Bronchial epithelial cell (primary cell): Measurements from ENCODE around the gene RP9. TPM values are rescaled to one million over a fixed set of nuclear protein-coding genes. Genes with fewer than 3 reads are reported as not detected.
A peak's percentile ranks its signal among the peaks of the same experiment; 100 is the strongest.

Experiments used
- DNase-seq: peaks from one replicate; pipeline ENCODE4 v3.0.0-alpha.2; 2010; ENCODE audit warnings: low read depth
- FAIRE-seq: peaks from 2 replicates; lab custom pipeline; 2011; peaks lifted over from hg19 to GRCh38; lab: Jason Lieb, UNC
- H3K27me3 ChIP-seq: 2 replicates; pipeline ENCODE4 v1.5.1; 2011; ENCODE audit warnings: low read length; ENCODE audit not compliant: control insufficient read depth, insufficient read depth
- H3K36me3 ChIP-seq: 2 replicates; pipeline ENCODE4 v1.5.1; 2011; ENCODE audit warnings: low read length; ENCODE audit not compliant: control insufficient read depth, insufficient read depth
- H3K4me3 ChIP-seq: 2 replicates; pipeline ENCODE4 v1.5.1; 2011; ENCODE audit warnings: mild to moderate bottlenecking, low read depth, low read length, control low read depth
- total RNA-seq: library from RNA; depleted of rRNA; stranded (reverse); fragments of >200 nt; gene quantifications from 2 replicates; pipeline ENCODE4 v1.2.1, GENCODE V29; 2014
- TF ChIP-seq, protein P1 (sequence below): IDR thresholded peaks from 2 replicates; pipeline ENCODE4 v1.5.1; 2011; ENCODE audit warnings: mild to moderate bottlenecking, moderate library complexity, low read length, control low read depth, inconsistent platforms; ENCODE audit not compliant: insufficient read depth, severe bottlenecking

Gene RP9
- total RNA-seq, 1 donor from 2014 or later: 12.1 TPM

DNA sequence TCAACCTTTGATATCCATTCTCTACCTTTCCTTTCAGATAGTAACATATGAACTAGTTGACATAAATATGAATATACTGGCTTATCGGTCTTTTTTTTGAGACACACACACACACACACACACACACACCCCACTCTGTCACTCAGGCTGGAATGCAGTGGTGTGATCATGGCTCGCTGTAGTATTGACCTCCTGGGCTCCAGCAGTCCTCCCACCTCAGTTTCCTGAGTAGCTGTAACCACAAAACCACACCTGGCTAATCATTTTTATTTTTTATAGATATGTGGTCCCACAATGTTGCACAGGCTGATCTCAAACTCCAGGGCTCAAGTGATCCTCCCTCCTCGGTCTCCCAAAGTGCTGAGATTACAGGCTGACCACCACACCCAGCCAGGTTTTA is 32.5 kb downstream of the RP9 start:
- FAIRE-seq (no peak), DNase-seq (no peak)
- H3K4me3 ChIP-seq: no peak overlapping the region
- no peaks in the 10 kb centered on the region for H3K36me3 ChIP-seq
- H3K27me3 ChIP-seq: no peaks in the 10 kb centered on the region
- TF ChIP-seq, protein P1, sequence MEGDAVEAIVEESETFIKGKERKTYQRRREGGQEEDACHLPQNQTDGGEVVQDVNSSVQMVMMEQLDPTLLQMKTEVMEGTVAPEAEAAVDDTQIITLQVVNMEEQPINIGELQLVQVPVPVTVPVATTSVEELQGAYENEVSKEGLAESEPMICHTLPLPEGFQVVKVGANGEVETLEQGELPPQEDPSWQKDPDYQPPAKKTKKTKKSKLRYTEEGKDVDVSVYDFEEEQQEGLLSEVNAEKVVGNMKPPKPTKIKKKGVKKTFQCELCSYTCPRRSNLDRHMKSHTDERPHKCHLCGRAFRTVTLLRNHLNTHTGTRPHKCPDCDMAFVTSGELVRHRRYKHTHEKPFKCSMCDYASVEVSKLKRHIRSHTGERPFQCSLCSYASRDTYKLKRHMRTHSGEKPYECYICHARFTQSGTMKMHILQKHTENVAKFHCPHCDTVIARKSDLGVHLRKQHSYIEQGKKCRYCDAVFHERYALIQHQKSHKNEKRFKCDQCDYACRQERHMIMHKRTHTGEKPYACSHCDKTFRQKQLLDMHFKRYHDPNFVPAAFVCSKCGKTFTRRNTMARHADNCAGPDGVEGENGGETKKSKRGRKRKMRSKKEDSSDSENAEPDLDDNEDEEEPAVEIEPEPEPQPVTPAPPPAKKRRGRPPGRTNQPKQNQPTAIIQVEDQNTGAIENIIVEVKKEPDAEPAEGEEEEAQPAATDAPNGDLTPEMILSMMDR: no peak

DNA sequence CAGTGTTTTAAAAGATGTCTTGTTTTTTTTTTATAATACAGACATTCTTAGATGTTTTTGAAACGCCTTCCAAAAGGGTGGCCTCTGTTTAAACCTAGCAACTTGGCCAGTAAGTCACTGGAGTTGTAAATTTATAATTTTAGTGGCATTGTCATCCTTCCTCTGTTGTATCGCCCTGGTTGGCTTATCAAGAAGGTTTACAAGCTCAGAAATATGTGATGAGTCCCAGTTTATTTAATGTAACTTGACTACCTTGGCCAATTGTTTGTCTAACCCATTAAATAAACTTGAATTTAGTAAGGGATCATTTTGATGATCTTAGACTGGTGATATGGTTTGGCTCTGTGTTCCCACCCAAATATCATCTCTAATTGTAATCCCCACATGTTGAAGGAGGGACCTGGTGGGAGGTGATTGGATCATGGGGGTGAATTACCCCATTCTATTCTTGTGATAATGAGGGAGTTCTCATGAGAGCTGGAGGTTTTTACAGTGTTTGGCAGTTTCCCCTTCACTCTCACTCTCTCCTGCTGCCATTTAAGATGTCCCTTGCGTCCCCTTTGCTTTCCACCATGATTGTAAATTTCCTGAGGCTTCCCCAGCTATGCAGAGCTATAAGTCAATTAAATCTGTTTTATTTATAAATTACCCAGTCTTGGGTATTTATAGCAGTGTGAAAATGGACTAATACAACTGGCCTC is 33.2 kb downstream of the RP9 start:
- Histone ChIP-seq H3K36me3 (no peaks in the 10 kb centered on the region), H3K27me3 (no peaks in the 10 kb centered on the region), H3K4me3 (no peak overlapping the region)
- FAIRE-seq: no peak
- no peak for DNase-seq
- TF ChIP-seq, protein P1: no peak

DNA sequence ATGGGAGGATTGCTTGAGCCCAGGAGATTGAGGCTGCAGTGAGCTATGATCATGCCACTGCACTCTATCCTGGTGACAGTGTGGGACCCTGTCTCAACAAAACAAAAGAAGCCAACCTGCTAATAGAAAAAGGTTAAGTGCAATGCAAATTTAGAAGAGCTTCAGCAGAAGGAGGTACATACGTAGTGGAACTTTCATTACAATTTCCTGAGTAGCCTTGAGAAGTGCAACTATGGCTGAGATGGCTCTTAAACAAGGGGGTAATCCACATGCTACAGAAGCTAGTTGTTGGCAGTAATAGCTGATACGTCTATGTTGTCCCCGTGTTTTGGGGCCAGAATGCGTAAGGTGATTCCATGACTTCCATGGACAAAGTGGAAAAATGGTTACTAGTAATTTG is 36.0 kb downstream of the RP9 start:
- no peaks in the 10 kb centered on the region for H3K36me3 ChIP-seq
- TF ChIP-seq, protein P1: no peak
- no peak overlapping the region for H3K4me3 ChIP-seq
- FAIRE-seq: no peak
- H3K27me3 ChIP-seq: no peaks in the 10 kb centered on the region
- no peak for DNase-seq

DNA sequence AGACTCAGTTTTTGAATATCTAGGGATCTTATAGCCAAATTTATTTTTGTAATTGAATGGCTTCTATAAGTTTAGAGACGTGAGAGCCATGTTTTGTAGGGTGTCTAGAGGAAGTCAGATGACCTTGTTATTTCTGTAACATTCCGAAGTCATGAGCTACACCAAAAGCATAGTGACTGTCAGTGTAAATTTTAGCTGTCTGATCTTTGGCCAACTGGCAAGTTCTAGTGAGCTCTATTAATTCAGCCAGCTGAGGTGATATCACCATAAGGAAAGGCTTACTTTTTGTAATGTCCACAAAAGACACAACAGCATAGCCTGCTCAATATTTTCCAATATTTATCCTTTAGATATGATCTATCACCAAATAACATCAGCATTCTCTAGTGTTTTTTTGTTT is 36.7 kb downstream of the RP9 start:
- TF ChIP-seq, protein P1: no peak
- H3K27me3 ChIP-seq: no peaks in the 10 kb centered on the region
- no peak overlapping the region for H3K4me3 ChIP-seq
- FAIRE-seq (no peak), DNase-seq (peak; percentile 21)
- H3K36me3 ChIP-seq: no peaks in the 10 kb centered on the region

DNA sequence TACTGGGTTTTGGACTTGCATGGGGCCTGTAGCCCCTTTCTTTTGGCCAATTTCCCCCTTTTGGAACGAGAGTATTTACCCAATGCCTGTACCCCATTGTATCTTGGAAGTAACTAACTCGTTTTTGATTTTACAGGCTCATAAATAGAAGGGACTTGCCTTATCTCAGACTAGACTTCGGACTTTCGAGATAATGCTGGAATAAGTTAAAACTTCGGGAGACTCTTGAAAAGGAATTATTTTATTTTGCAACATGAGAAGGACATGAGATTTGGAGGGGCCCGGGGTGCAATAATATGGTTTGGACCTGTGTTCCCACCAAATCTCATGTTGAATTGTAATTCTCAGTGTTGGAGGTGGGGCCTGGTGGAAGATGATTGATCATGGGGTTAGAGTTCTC is 38.4 kb downstream of the RP9 start:
- DNase-seq (no peak), FAIRE-seq (no peak)
- H3K4me3 ChIP-seq: no peak overlapping the region
- no peaks in the 10 kb centered on the region for H3K27me3 ChIP-seq
- H3K36me3 ChIP-seq: no peaks in the 10 kb centered on the region
- TF ChIP-seq, protein P1: no peak

DNA sequence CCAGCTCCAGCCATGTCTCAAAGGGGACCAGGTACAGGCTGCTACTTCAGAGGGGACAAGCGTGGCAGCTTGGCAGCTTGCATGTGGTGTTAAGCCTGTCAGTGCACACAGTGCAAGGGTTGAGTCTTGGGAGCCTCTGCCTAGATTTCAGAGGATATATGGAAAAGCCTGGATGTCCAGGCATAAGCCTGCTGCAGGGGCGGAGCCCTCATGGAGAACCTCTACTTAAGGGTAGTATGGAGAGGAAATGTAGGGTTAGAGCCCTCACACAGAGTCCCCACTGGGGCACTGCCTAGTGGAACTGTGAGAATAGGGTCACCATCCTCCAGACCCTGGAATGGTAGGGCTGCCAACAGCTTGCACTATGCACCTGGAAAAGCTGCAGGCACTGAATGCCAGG is 38.9 kb downstream of the RP9 start:
- Histone ChIP-seq H3K36me3 (no peaks in the 10 kb centered on the region), H3K27me3 (no peaks in the 10 kb centered on the region), H3K4me3 (no peak overlapping the region)
- FAIRE-seq: no peak
- TF ChIP-seq, protein P1: no peak
- DNase-seq: no peak
